Mucosa of descending colon (tissue), 3 donors: ENCODE data around the gene VKORC1. TPM values are rescaled to one million over a fixed set of nuclear protein-coding genes. Genes with fewer than 3 reads are reported as not detected.

Experiments
- ATAC-seq: fragments of 200-7000 bp; cut with Tn5 transposase; one replicate; pipeline ENCODE4 v1.9.1; 2020; ENCODE audit warnings: mild to moderate bottlenecking, moderate library complexity
- DNase-seq, 3 donors: peaks; one replicate each; pipeline ENCODE4 v3.0.0-alpha.2; 2020
- H3K36me3 ChIP-seq: fragments of 200-600 bp; one replicate; pipeline ENCODE4 v1.8.0; 2021; ENCODE audit warnings: low read depth, mild to moderate bottlenecking
- H3K4me1 ChIP-seq: fragments of 200-600 bp; one replicate; pipeline ENCODE4 v1.8.0; 2021; ENCODE audit warnings: low read depth, mild to moderate bottlenecking
- H3K4me3 ChIP-seq: fragments of 200-600 bp; one replicate; pipeline ENCODE4 v1.8.0; 2021; ENCODE audit warnings: mild to moderate bottlenecking
- H3K9me3 ChIP-seq: fragments of 200-600 bp; one replicate; pipeline ENCODE4 v1.8.0; 2021; ENCODE audit warnings: mild to moderate bottlenecking
- intact Hi-C, 2 donors: fragments of 100-400 bp; cut with DNase I in 1 of 2; cut with micrococcal nuclease in 1 of 2; formaldehyde crosslinking; loops; one replicate each; pipeline versions ENCODE4 v1.11.0 to v1.11.1; 2022; cut with DNase I, micrococcal nuclease
- total RNA-seq, 3 donors: library from RNA; stranded (reverse); fragmentation: NEBNext Ultra II Directional in 2 of 3; extraction: Animal tissue kit (Norgen Biotek cat#: 25700) in 2 of 3; gene quantifications; one replicate each; pipeline versions ENCODE4 v1.2.1 to v1.2.4, GENCODE V29; 2021 to 2023
- TF ChIP-seq, protein P1 (sequence below): fragments of 200-600 bp; IDR thresholded peaks from one replicate; pipeline ENCODE4 v1.8.0; 2022; ENCODE audit warnings: antibody characterized with exemption, mild to moderate bottlenecking
- donor health status: DM: no; HTN: no; CAD: no; lungs with moderate emphysema.
- donor health status: DM: no; HTN: no; CAD: no.
- donor health status: DM: no; HTN: yes; CAD: no.

Gene VKORC1
- total RNA-seq, 3 donors from 2014 or later: 31.9 to 67.9 (median 41.3) TPM

DNA sequence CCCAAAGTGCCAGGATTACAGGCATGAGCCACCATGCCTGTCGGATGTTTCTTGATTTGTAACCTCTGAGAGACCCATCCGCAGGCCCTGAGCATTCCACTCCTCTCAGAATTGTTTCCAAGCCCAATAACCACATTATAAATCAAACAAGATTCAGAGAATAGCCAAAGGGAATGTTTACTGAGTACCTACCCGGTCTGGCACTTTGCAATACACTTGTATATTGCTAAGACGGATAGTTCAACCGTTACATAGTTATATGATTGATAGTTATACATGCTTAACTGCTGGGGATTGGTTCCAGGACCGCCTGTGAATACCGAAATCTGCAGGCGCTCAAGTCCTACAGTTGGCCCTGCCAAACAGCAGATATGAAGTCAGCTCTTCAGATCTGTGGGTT, 19.9 kb upstream of the VKORC1 start:
- no peak for ATAC-seq
- Histone ChIP-seq H3K4me1 (peaks cover 36% of the 10 kb centered on the region), H3K9me3 (no peaks in the 10 kb centered on the region), H3K36me3 (peaks cover 4% of the 10 kb centered on the region), H3K4me3 (no peak overlapping the region)
- DNase-seq: no peak
- TF ChIP-seq, protein P1, sequence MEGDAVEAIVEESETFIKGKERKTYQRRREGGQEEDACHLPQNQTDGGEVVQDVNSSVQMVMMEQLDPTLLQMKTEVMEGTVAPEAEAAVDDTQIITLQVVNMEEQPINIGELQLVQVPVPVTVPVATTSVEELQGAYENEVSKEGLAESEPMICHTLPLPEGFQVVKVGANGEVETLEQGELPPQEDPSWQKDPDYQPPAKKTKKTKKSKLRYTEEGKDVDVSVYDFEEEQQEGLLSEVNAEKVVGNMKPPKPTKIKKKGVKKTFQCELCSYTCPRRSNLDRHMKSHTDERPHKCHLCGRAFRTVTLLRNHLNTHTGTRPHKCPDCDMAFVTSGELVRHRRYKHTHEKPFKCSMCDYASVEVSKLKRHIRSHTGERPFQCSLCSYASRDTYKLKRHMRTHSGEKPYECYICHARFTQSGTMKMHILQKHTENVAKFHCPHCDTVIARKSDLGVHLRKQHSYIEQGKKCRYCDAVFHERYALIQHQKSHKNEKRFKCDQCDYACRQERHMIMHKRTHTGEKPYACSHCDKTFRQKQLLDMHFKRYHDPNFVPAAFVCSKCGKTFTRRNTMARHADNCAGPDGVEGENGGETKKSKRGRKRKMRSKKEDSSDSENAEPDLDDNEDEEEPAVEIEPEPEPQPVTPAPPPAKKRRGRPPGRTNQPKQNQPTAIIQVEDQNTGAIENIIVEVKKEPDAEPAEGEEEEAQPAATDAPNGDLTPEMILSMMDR: no peak
- intact Hi-C loops: no loop called here

DNA sequence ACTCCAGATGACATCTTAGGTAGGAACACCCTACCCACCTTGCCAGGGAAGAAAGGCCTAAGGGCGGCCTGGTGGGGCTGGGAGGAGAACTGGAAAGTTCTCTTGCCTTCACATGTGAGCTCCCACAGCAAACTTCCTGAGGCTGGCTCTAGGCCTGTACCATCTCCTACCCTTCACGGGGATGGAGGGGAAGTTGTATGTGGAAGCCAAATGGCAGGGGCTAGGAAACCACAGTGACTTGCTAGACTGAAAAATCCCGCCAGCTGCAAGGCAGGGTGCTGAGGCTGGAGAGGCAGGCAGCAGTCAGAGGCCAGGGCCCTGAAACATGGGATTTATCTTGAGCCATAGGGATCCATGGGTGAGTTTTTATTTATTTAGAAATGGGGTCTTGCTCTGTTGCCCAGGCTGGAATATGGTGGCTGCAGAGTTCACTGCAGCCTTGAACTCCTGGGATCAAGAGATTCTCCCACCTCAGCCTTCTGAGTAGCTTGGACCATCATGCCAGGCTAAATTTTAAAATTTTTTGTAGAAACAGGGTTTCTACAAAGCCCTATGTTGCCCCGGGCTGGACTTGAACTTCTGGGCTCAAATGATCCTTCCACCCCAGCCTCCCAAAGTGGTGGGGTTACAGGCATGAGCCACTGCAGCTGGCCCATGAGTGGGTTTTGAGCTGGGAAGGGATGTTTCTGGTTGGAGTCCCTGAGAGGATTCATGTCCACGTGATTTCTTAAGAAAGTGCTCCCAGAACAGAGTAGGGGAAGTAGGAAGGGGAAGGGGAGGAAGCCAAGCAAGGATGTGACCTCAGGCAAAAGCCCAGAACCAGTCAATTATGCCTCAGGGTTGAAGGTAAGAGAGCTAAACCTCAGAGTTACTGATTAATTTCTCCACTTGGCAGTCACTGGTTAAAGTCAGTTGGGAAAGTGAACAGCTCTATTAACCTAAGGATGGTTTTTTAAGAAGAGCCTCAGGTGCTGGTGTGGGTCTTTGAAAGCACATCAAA, 18.8 kb upstream of the VKORC1 start:
- peak in 1 of 3 donors; percentile 46 for DNase-seq

DNA sequence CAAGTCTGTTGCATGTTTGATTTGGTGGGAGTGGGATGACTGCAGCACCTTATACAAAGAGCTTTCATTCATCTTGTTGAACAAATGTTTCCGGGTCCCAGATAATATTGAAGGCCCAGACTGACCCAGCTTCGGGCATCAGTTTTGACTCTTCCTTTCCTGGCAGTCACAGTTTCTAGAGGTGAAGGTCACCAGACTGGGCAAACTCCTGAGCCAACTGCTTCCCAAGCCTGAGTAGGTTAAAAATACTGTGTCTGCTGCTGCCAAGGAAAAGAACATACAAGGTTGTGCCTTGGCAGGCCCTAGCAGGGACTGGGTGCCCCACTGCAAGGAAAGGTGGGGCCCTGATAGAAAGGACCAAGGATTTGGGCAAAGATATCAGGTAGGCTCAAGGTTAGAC, 18.1 kb upstream of the VKORC1 start:
- TF ChIP-seq, protein P1: no peak
- H3K9me3 ChIP-seq: no peaks in the 10 kb centered on the region
- no peak overlapping the region for H3K4me3 ChIP-seq
- DNase-seq: no peak
- intact Hi-C loops: no loop called here
- H3K4me1 ChIP-seq: peaks cover 35% of the 10 kb centered on the region
- ATAC-seq: no peak
- peaks cover 4% of the 10 kb centered on the region for H3K36me3 ChIP-seq

More for the DNA sequence above, 18.8 kb upstream of the VKORC1 start:
- no peaks in the 10 kb centered on the region for H3K9me3 ChIP-seq
- peaks cover 4% of the 10 kb centered on the region for H3K36me3 ChIP-seq
- no peak for ATAC-seq
- no peak overlapping the region for H3K4me3 ChIP-seq
- intact Hi-C loops: no loop called here
- TF ChIP-seq, protein P1: no peak
- H3K4me1 ChIP-seq: peaks cover 35% of the 10 kb centered on the region

DNA sequence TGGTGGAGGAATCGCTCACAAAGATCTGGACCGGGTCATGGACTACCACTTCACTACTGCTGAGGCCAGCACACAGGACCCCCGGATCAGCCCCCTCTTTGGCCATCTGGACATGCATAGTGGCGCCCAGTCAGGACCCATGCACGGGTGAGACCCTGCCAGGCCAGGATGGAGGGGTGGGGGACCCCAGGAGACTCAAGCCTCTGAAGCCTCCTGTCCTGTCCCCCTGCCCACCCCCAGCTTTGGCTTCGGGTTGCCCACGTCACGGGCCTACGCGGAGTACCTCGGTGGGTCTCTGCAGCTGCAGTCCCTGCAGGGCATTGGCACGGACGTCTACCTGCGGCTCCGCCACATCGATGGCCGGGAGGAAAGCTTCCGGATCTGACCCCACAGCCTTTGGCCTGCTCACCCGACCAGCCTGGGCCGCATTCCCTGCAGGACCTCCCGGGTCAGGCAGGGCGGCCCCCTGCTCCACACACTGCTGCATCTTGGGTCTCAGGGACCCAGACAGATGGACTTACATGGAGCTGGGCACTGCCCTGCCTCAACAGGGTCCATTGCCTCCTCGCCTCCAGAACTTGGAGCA, 17.4 kb upstream of the VKORC1 start:
- TF ChIP-seq, protein P1: no peak
- no peak overlapping the region for H3K4me3 ChIP-seq
- no peaks in the 10 kb centered on the region for H3K9me3 ChIP-seq
- H3K36me3 ChIP-seq: no peaks in the 10 kb centered on the region
- intact Hi-C loops: no loop called here
- ATAC-seq (no peak), DNase-seq (peak in 1 of 3 donors; percentile 59)
- peaks cover 35% of the 10 kb centered on the region for H3K4me1 ChIP-seq

DNA sequence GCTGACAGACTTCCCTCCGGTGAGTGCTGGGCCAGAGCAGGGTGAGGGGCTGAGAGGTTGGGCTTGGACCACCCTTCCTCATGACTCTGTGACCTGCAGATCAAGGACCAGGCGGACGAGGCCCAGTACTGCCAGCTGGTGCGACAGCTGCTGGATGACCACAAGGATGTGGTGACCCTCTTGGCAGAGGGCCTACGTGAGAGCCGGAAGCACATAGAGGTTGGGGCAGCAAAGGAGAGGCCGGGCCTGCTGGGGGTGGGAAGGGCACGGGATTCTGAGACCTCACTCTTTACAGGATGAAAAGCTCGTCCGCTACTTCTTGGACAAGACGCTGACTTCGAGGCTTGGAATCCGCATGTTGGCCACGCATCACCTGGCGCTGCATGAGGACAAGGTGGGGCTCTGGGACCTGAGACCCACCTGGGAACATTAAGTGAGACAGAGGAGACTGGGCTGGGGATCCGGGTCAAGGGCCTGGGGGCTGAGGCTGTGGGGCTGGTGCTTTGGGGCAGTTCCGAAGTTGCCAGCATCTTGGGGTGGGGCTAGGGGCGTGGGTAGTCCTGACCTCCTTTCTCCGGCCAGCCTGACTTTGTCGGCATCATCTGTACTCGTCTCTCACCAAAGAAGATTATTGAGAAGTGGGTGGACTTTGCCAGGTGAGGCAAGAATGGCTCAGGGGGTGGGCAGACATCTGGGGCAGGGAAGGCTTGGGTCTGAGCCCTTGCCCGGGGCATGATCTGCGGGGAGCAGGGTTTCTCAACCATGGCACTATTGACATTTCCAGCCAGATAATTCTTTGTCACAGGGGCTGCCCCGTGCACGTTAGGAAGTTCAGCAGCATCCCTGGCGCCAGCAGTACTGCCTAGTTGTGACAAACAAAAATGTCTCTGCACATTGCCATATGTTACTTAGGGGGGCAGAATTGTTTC, 15.8 kb upstream of the VKORC1 start:
- intact Hi-C loops: no loop called here

More for the DNA sequence above, 15.8 kb upstream of the VKORC1 start:
- ATAC-seq (no peak), DNase-seq (peak in 1 of 3 donors; percentile 43)
- TF ChIP-seq, protein P1: no peak
- Histone ChIP-seq H3K4me1 (peaks cover 26% of the 10 kb centered on the region), H3K36me3 (no peaks in the 10 kb centered on the region), H3K9me3 (no peaks in the 10 kb centered on the region), H3K4me3 (no peak overlapping the region)
